SIG-M5 treated with dmso at 0.1 percent for 504 hours (cell line): ENCODE data around the gene FPR3.
"Not testable (repeated sequence)": the region's sequence is repeated elsewhere in the genome, so short reads cannot be mapped to it uniquely, and the experiment has no call there.

Experiments used
- DNase-seq: peaks from one replicate; lab custom pipeline; 2025; ENCODE audit not compliant: unreplicated experiment; lab: John Stamatoyannopoulos, UW

Gene FPR3

GRCh38 chr19:51783372-51783771 lies 11.6 kb upstream of the FPR3 start:
- peak; percentile 50 for DNase-seq

DNA sequence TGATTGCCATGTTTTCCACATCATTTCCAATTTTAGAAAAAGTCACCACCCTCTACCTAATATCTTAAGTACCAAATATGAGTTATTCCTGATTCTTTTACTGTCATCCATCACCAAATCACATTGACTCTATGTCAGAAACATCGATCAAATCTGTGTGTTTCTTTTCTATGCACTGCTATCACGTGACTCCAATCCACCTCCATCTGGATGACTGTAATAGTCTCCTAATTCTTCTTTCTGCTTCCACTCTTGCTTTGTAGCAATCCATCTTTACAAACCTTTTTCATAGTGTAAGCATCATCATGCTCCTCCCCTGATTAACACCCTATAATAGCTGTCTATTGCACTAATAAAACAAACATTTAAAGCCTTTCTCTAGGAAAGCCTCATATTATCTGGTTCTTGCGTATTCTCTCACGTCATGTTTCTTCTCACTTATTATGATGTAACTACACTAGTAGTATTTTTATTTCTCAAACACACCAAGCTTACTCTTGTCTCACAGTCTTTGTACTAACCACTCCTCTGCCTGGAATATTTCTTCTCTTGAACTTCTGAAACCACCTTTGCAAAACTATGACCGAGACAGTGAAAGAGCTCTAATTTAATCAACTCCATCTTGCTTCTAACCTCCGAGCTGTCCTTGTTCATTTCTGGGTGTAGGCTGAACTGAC lies 10.7 kb upstream of the FPR3 start:
- no peak for DNase-seq

DNA sequence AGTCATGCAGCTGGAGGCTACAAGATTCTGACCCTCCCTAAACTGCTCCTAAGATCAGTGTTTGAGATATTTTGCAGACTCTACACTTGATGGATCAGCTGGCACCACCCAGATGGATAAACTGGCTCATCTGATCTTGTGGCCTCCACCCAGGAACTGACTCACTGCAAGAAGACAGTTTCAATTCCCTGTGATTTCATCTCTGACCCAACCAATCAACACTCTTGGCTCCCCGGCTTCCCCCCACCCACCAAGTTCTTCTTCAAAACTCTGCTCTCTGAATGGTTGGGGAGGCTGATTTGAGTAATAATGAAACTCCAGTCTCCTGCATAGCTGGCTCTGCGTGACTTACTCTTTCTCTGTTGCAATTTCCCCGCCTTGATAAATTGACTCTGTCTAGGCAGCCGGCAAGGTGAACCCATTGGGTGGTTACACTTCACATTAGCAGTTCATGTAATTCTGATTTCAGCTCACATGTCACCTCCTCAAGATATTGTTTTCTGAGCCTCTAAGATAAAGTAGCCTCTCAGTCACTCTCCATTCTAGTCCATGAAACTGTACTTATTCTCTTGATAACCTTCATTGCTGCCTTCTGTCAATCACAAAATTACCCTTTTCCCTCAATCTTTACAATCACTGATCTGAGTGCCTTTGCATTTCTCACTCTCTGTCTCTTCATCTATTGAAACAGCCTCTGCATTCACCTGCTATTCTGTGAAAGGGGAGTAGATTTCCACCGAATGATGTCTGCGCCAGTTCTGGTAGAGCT lies 9.9 kb upstream of the FPR3 start:
- no peak for DNase-seq

DNA sequence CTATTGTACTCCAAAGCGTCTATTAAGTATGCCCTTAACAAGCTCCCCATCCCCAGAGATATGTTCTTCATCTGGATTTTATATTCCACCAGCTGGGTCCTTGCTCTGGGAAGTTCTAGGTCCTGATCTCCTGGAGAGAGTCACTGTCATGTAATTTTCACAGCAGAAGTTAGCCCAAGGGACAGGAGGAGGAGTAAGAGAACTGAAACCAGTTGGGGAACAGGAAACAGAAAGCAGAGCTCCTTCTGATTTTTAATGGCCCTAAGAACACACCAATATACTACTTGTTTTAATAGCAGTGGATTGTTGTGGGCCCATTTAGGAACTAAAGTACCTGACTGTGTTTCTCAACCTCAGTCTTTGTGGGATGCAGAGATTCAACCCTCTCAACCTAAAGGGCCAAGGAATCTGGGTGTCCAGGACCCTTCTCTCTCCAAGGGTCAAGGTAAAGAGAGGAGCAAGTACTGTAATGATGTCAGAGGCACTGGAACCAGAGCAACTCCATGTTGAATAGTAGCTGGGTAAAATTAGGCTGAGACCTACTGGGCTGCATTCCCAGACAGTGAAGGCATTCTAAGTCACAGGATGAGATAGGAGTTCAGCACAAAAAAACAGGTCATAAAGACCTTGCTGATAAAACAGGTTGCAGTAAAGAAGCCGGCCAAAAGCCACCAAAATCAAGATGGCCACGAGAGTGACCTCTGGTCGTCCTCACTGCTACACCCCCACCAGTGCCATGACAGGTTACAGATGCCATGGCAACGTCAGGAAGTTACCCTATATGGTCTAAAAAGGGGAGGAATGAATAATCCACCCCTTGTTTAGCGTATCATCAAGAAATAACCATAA lies 8.1 kb upstream of the FPR3 start:
- no peak for DNase-seq

DNA sequence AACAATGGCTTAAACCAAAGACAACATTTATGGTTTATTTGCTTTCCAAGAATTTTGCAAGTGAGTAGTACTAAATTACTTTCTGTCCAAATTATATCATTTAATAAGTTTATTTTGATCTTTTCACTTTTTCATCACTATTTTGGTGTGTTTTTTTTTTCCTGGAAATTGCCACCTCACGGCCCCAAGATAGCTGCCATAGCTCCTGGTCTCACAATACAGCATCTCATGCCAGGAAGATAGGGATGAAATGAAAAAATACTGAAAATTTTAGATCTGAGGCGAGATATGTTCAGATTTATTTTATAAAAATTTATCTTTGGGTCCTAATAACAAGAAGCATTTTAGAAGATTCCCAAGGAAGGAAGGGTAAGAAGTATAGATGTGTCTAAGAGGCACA lies 6.9 kb upstream of the FPR3 start:
- DNase-seq: no peak

- no peak for DNase-seq
These were observed 5.7 kb upstream of the FPR3 start for GRCh38 chr19:51789061-51789795.

- no peak for DNase-seq
These were observed 2.0 kb upstream of the FPR3 start for GRCh38 chr19:51792932-51793331.

GRCh38 chr19:51793994-51794393 lies 963 bp upstream of the FPR3 start:
- DNase-seq: no peak

- DNase-seq: no peak
These were observed 1.3 kb downstream of the FPR3 start for GRCh38 chr19:51796195-51796679.

GRCh38 chr19:51797480-51797879 lies 2.5 kb downstream of the FPR3 start:
- DNase-seq: no peak

DNA sequence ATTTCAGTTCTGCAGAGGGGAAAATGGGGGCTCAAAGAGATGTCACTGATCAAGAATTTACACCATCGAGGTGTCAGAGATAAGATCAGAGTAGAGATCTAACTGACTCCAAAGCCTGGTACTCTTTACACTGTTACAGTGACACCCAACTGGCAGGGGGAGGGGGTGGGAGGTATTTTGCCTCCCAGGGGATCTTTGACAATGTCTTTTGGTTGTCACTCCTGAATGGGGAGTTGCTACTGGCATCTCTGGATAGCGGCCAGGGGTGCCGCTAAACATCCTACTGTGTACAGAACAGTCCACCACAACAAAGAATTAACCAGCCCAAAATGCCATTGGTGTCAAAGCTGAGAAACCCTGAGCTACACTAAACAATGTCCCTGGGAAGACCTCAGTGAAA lies 3.1 kb downstream of the FPR3 start:
- DNase-seq: no peak

GRCh38 chr19:51799034-51799773 lies 4.2 kb downstream of the FPR3 start:
- DNase-seq: peak; percentile 16

DNA sequence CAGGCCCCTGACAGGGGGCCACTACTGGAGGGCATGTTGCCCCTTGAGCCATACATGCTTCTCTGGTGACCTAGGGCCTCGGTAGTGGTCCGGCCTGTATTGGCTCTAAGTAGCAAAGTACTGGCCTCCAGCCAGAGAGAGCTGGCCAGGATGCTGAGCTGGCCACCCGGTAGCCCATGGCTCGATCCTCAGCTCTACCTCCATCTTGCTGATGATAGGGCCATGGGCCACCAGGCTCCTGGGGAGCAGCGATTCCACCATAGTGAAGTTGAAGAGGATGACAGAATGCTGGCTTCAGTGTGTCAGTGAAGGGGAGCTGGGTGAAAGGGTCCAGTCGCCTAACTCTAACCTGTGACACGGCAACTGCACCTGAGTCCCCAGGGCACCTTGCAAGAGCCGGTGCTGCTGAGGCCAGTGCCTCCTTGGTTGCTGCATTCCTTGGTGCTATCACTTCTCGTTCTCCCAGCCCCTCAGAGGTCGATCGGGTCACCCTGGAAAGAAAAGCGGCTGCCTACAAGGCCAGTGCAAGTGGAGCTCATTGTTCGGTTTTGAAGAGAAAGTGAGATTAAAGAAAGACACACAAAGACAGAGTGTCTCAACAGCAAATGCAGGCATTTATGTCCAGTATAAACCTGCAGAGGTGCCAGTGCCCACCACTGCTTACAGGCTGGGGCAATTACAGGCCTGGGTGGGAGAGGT lies 5.0 kb downstream of the FPR3 start:
- DNase-seq: no peak

GRCh38 chr19:51800473-51801244 lies 5.7 kb downstream of the FPR3 start:
- DNase-seq: no peak

DNA sequence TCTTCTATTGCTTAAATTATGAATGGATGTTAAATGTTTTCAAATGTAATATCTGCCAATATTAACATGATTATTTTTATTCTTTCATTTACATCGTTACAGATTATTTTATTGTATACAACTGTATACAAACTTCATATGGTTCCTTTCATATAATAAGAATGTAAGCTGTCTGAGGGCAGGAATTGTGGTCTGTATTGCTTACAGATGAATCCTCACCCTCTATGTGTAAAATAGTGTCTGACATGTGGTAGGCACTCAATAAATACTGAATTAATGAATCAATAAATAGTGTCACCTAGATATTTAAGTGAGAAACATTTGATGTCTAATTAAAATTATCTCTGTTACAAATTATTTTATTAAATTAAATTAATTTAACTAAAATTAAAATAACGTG lies 7.8 kb downstream of the FPR3 start:
- DNase-seq: no peak

GRCh38 chr19:51803519-51803918 lies 8.6 kb downstream of the FPR3 start:
- no peak for DNase-seq

DNA sequence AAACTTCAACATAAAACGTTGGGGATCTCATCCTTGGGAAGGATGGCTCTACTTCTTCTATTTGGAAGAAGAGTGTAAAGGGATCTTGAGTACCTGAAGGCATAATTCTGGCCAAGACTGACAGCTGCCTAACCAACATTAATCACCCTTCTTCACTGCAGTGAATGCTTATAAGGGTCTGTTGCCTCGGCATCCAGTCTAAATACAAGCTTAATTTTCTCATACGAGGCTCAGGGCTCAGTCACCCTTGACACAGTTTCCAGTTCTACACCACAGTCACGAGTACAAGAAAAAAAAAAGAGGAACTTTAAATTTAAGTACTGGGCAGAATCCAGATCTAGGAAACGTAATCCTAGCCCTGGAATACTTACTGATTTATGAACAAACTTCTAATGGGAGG lies 9.0 kb downstream of the FPR3 start:
- no peak for DNase-seq

DNA sequence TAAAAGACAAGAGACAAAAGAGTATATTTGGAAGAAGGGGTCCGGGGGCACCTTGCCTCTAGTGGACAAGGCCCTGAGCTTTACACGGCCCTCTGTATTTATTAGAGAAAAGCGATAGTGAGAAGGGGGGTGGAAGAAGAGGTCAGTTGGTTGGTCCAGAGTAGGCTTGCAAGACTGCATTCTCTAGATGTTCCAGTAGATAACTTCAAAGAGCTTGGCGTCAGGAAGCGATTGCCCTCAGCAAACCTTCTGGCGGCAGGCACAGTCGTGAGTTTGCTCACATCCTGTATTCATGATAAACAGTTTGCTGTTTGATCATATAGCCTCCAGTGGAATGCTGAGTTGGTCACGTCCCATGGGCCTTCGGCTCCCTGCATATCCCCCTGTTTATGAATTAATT lies 9.8 kb downstream of the FPR3 start:
- not testable (repeated sequence) for DNase-seq

- DNase-seq: not testable (repeated sequence)
These were observed 10.4 kb downstream of the FPR3 start for GRCh38 chr19:51805396-51805795.
